GM21526 (cell line): ENCODE data around the gene WDR20.

Experiments used
- ATAC-seq: cut with Tn5 transposase; IDR thresholded peaks from one replicate; pipeline ENCODE4 v1.9.1; 2021; ENCODE audit warnings: moderate library complexity; ENCODE audit not compliant: unreplicated experiment, low FRiP score

WDR20 gene

GRCh38 chr14:102258136-102258535 lies 118.4 kb downstream of the WDR20 start:
- no peak for ATAC-seq
